HepG2 (cell line): ENCODE results near the gene COQ8B. TPM values are rescaled to one million over a fixed set of nuclear protein-coding genes. Genes with fewer than 3 reads are reported as not detected.
A peak's percentile ranks its signal among the peaks of the same experiment; 100 is the strongest.

Source experiments
- CREM ChIP-seq, 2 experiments: sonication (generic) in 1 of 2; formaldehyde crosslinking in 1 of 2; IDR thresholded peaks; 2 replicates each; pipeline versions ENCODE4 v1.4.0 to v1.6.1; 2016 to 2020; ENCODE audit warnings: antibody characterized with exemption in 1 of 2, mild to moderate bottlenecking in 1 of 2, missing genetic modification reagents in 1 of 2
- HOXA7 ChIP-seq: sonication (generic); formaldehyde crosslinking; IDR thresholded peaks from 2 replicates; pipeline ENCODE4 v1.8.1; 2022; ENCODE audit warnings: mild to moderate bottlenecking, missing genetic modification reagents, moderate library complexity
- NFKB2 ChIP-seq: sonication (generic); formaldehyde crosslinking; IDR thresholded peaks from 2 replicates; pipeline ENCODE4 v1.4.0; 2020; ENCODE audit warnings: missing genetic modification reagents, borderline replicate concordance
- PAWR ChIP-seq: sonication (generic); formaldehyde crosslinking; IDR thresholded peaks from 2 replicates; pipeline ENCODE4 v1.4.0; 2020; ENCODE audit warnings: missing genetic modification reagents, mild to moderate bottlenecking, borderline replicate concordance
- POLR2AphosphoS2 ChIP-seq: IDR thresholded peaks from 2 replicates; pipeline ENCODE4 v1.6.1; 2011; ENCODE audit warnings: low read depth, low read length, improper control_type of control experiment
- RELA ChIP-seq: sonication (generic); formaldehyde crosslinking; IDR thresholded peaks from 2 replicates; pipeline ENCODE4 v1.4.0; 2020; ENCODE audit warnings: missing genetic modification reagents
- ZNF251 ChIP-seq: sonication (generic); formaldehyde crosslinking; IDR thresholded peaks from 2 replicates; pipeline ENCODE4 v1.9.0; 2021; ENCODE audit warnings: mild to moderate bottlenecking, missing genetic modification reagents
- ZNF780A ChIP-seq: sonication (generic); formaldehyde crosslinking; IDR thresholded peaks from 2 replicates; pipeline ENCODE4 v1.8.0; 2022; ENCODE audit warnings: mild to moderate bottlenecking, missing genetic modification reagents, moderate library complexity
- ZNF841 ChIP-seq: sonication (generic); formaldehyde crosslinking; IDR thresholded peaks from 2 replicates; pipeline ENCODE4 v1.8.1; 2023; ENCODE audit warnings: missing genetic modification reagents, borderline replicate concordance
- polyA plus RNA-seq, 8 experiments: library from polyadenylated mRNA; depleted of rRNA in 3 of 8; stranded (reverse) in 7 of 8; unstranded in 1 of 8; fragments of >200 nt; fragmentation: Illumina TruSeq in 4 of 8; extraction: Trizol in 4 of 8; gene quantifications; 2 replicates each; pipeline versions ENCODE4 v1.2.1 to v1.2.3, GENCODE V29; 2011 to 2016; ENCODE audit warnings: low read depth in 4 of 8, missing spikeins in 1 of 8, mixed read lengths in 1 of 8; ENCODE audit not compliant: insufficient read depth in 1 of 8
- total RNA-seq, 5 experiments: library from RNA; depleted of rRNA; stranded (reverse); fragments of >200 nt; fragmentation: Illumina TruSeq; extraction: Trizol; gene quantifications; 2 replicates each; pipeline ENCODE4 v1.2.3, GENCODE V29; 2016; ENCODE audit warnings: low read depth in 1 of 5
- TF ChIP-seq, protein P1 (sequence below): IDR thresholded peaks from 2 replicates; pipeline ENCODE4 v1.6.1; 2016; ENCODE audit warnings: control low read depth
- TF ChIP-seq, protein P2 (sequence below): sonication (generic); formaldehyde crosslinking; IDR thresholded peaks from 2 replicates; pipeline ENCODE4 v1.9.0; 2022; ENCODE audit warnings: low read depth, missing genetic modification reagents
- TF ChIP-seq, protein P3 (sequence below): sonication (generic); formaldehyde crosslinking; IDR thresholded peaks from 2 replicates; pipeline ENCODE4 v1.5.0; 2020; ENCODE audit warnings: missing genetic modification reagents, mild to moderate bottlenecking, borderline replicate concordance
- TF ChIP-seq, protein P4 (sequence below): sonication (generic); formaldehyde crosslinking; IDR thresholded peaks from 2 replicates; pipeline ENCODE4 v1.4.0; 2020; ENCODE audit warnings: missing genetic modification reagents, borderline replicate concordance
- TF ChIP-seq, protein P5 (sequence below): sonication (generic); formaldehyde crosslinking; IDR thresholded peaks from 2 replicates; pipeline ENCODE4 v1.4.0; 2020; ENCODE audit warnings: missing genetic modification reagents, borderline replicate concordance

The COQ8B gene
- total and polyA plus RNA-seq, 2 of the 13 experiments (the other 11 are each of a cell fraction or from before 2014, with no cell fraction given): 12.3 to 17.2 TPM

DNA sequence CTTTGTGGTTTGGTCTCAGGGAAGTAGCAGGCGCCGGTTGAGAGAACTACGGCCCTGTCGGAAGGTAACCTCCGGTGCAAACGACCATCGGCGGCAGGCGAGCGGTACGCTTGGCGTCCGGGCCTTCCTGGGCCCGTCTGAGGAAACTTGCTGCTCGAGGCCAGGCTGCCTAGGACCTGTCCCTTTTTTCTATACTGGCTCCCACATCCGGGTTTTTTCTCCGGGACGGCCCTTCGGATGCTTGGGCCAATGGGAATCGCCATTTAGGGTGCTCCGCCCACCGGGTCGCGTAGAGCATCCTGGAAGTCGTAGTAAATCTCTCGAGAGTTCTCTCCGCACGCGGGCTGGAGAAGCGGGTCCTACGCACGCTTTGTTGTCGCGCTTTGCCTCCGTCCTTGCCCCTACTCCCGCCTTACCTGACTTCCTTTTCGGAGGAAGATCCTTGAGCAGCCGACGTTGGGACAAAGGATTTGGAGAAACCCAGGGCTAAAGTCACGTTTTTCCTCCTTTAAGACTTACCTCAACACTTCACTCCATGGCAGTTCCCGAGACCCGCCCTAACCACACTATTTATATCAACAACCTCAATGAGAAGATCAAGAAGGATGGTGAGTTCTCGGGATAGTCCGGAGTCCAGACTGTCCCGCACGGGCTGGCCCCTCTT lies 34.3 kb upstream of the COQ8B start, which contains the start of gene SNRPA (continued):
- TF ChIP-seq, protein P1, sequence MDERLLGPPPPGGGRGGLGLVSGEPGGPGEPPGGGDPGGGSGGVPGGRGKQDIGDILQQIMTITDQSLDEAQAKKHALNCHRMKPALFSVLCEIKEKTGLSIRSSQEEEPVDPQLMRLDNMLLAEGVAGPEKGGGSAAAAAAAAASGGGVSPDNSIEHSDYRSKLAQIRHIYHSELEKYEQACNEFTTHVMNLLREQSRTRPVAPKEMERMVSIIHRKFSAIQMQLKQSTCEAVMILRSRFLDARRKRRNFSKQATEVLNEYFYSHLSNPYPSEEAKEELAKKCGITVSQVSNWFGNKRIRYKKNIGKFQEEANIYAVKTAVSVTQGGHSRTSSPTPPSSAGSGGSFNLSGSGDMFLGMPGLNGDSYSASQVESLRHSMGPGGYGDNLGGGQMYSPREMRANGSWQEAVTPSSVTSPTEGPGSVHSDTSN (CRISPR knock-in tag): no peak
- TF ChIP-seq POLR2AphosphoS2: no peak
- 0 out of 2 replicates have a peak, but pooled peaks have one; percentile 8 for TF ChIP-seq CREM (IDR thresholded peaks at IDR 0.05)
- TF ChIP-seq CREM (CRISPR knock-in tag; IDR thresholded peaks at IDR 0.05): no peak
- TF ChIP-seq ZNF841: no peak
- TF ChIP-seq, protein P2, sequence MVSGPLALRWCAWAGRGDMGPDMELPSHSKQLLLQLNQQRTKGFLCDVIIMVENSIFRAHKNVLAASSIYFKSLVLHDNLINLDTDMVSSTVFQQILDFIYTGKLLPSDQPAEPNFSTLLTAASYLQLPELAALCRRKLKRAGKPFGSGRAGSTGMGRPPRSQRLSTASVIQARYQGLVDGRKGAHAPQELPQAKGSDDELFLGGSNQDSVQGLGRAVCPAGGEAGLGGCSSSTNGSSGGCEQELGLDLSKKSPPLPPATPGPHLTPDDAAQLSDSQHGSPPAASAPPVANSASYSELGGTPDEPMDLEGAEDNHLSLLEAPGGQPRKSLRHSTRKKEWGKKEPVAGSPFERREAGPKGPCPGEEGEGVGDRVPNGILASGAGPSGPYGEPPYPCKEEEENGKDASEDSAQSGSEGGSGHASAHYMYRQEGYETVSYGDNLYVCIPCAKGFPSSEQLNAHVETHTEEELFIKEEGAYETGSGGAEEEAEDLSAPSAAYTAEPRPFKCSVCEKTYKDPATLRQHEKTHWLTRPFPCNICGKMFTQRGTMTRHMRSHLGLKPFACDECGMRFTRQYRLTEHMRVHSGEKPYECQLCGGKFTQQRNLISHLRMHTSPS (CRISPR knock-in tag): no peak
- peak; percentile 56; the same call in 1 of the 2 replicates for TF ChIP-seq NFKB2
- TF ChIP-seq HOXA7 (CRISPR knock-in tag): no peak
- TF ChIP-seq, protein P3, sequence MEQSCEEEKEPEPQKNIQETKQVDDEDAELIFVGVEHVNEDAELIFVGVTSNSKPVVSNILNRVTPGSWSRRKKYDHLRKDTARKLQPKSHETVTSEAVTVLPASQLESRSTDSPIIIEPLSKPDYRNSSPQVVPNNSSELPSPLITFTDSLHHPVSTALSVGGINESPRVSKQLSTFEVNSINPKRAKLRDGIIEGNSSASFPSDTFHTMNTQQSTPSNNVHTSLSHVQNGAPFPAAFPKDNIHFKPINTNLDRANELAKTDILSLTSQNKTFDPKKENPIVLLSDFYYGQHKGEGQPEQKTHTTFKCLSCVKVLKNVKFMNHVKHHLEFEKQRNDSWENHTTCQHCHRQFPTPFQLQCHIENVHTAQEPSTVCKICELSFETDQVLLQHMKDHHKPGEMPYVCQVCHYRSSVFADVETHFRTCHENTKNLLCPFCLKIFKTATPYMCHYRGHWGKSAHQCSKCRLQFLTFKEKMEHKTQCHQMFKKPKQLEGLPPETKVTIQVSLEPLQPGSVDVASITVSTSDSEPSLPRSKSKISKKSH (CRISPR knock-in tag): no peak
- TF ChIP-seq, protein P4, sequence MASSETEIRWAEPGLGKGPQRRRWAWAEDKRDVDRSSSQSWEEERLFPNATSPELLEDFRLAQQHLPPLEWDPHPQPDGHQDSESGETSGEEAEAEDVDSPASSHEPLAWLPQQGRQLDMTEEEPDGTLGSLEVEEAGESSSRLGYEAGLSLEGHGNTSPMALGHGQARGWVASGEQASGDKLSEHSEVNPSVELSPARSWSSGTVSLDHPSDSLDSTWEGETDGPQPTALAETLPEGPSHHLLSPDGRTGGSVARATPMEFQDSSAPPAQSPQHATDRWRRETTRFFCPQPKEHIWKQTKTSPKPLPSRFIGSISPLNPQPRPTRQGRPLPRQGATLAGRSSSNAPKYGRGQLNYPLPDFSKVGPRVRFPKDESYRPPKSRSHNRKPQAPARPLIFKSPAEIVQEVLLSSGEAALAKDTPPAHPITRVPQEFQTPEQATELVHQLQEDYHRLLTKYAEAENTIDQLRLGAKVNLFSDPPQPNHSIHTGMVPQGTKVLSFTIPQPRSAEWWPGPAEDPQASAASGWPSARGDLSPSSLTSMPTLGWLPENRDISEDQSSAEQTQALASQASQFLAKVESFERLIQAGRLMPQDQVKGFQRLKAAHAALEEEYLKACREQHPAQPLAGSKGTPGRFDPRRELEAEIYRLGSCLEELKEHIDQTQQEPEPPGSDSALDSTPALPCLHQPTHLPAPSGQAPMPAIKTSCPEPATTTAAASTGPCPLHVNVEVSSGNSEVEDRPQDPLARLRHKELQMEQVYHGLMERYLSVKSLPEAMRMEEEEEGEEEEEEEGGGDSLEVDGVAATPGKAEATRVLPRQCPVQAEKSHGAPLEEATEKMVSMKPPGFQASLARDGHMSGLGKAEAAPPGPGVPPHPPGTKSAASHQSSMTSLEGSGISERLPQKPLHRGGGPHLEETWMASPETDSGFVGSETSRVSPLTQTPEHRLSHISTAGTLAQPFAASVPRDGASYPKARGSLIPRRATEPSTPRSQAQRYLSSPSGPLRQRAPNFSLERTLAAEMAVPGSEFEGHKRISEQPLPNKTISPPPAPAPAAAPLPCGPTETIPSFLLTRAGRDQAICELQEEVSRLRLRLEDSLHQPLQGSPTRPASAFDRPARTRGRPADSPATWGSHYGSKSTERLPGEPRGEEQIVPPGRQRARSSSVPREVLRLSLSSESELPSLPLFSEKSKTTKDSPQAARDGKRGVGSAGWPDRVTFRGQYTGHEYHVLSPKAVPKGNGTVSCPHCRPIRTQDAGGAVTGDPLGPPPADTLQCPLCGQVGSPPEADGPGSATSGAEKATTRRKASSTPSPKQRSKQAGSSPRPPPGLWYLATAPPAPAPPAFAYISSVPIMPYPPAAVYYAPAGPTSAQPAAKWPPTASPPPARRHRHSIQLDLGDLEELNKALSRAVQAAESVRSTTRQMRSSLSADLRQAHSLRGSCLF (CRISPR knock-in tag): no peak
- TF ChIP-seq, protein P5, sequence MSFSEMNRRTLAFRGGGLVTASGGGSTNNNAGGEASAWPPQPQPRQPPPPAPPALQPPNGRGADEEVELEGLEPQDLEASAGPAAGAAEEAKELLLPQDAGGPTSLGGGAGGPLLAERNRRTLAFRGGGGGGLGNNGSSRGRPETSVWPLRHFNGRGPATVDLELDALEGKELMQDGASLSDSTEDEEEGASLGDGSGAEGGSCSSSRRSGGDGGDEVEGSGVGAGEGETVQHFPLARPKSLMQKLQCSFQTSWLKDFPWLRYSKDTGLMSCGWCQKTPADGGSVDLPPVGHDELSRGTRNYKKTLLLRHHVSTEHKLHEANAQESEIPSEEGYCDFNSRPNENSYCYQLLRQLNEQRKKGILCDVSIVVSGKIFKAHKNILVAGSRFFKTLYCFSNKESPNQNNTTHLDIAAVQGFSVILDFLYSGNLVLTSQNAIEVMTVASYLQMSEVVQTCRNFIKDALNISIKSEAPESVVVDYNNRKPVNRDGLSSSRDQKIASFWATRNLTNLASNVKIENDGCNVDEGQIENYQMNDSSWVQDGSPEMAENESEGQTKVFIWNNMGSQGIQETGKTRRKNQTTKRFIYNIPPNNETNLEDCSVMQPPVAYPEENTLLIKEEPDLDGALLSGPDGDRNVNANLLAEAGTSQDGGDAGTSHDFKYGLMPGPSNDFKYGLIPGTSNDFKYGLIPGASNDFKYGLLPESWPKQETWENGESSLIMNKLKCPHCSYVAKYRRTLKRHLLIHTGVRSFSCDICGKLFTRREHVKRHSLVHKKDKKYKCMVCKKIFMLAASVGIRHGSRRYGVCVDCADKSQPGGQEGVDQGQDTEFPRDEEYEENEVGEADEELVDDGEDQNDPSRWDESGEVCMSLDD (CRISPR knock-in tag): no peak
- TF ChIP-seq RELA (CRISPR knock-in tag): no peak
- TF ChIP-seq ZNF780A: no peak
- TF ChIP-seq ZNF251 (CRISPR knock-in tag): no peak
- no peak for TF ChIP-seq PAWR (CRISPR knock-in tag)
